NB4 (cell line): ENCODE data around the gene NDUFB4.
A peak's percentile ranks its signal among the peaks of the same experiment; 100 is the strongest.
"Not testable (repeated sequence)": the region's sequence is repeated elsewhere in the genome, so short reads cannot be mapped to it uniquely, and the experiment has no call there.

Source experiments
- DNase-seq: peaks from one replicate; pipeline ENCODE4 v3.0.0; 2010; ENCODE audit warnings: low read depth
- H3K4me3 ChIP-seq: one replicate; pipeline ENCODE4 v1.5.1; 2011; ENCODE audit warnings: mild to moderate bottlenecking, low read depth, low read length, moderate library complexity
- MYC ChIP-seq: IDR thresholded peaks from 2 replicates; pipeline ENCODE4 v1.6.1; 2011; ENCODE audit warnings: low read depth, low read length
- POLR2A ChIP-seq: IDR thresholded peaks from 2 replicates; pipeline ENCODE4 v1.6.1; 2011; ENCODE audit warnings: mild to moderate bottlenecking; ENCODE audit not compliant: insufficient read length; ENCODE audit errors: extremely low read depth
- TF ChIP-seq, protein P1 (sequence below): IDR thresholded peaks from one replicate; pipeline ENCODE4 v1.5.1; 2012; ENCODE audit warnings: low read depth, low read length
- TF ChIP-seq, protein P2 (sequence below): IDR thresholded peaks from 2 replicates; pipeline ENCODE4 v1.6.1; 2011; ENCODE audit warnings: low read depth, low read length

The NDUFB4 gene

DNA sequence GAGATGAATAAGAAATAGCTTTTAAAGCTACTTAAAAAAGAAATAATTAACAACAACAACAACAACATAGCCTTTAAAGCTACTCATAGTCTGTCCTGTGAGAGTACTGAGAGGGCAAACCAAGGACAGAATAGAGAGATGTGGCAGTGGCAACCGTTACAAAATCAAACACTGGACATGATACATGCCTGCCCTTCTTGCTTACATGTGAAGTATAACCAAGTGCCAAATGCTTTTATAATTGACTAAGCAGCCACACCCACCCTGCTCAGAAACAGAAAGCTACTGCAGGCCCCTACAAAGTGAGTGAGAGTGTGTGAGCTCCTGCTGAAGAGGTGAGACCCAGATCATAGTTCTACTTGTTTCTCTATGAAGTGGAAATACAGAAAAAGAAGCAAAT is 38.4 kb downstream of the NDUFB4 start:
- TF ChIP-seq, protein P1, sequence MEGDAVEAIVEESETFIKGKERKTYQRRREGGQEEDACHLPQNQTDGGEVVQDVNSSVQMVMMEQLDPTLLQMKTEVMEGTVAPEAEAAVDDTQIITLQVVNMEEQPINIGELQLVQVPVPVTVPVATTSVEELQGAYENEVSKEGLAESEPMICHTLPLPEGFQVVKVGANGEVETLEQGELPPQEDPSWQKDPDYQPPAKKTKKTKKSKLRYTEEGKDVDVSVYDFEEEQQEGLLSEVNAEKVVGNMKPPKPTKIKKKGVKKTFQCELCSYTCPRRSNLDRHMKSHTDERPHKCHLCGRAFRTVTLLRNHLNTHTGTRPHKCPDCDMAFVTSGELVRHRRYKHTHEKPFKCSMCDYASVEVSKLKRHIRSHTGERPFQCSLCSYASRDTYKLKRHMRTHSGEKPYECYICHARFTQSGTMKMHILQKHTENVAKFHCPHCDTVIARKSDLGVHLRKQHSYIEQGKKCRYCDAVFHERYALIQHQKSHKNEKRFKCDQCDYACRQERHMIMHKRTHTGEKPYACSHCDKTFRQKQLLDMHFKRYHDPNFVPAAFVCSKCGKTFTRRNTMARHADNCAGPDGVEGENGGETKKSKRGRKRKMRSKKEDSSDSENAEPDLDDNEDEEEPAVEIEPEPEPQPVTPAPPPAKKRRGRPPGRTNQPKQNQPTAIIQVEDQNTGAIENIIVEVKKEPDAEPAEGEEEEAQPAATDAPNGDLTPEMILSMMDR, result no peak
- TF ChIP-seq POLR2A (no peak), MYC (no peak)
- TF ChIP-seq, protein P2, sequence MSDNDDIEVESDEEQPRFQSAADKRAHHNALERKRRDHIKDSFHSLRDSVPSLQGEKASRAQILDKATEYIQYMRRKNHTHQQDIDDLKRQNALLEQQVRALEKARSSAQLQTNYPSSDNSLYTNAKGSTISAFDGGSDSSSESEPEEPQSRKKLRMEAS, result no peak
- no peak overlapping the region for H3K4me3 ChIP-seq
- DNase-seq, result no peak

DNA sequence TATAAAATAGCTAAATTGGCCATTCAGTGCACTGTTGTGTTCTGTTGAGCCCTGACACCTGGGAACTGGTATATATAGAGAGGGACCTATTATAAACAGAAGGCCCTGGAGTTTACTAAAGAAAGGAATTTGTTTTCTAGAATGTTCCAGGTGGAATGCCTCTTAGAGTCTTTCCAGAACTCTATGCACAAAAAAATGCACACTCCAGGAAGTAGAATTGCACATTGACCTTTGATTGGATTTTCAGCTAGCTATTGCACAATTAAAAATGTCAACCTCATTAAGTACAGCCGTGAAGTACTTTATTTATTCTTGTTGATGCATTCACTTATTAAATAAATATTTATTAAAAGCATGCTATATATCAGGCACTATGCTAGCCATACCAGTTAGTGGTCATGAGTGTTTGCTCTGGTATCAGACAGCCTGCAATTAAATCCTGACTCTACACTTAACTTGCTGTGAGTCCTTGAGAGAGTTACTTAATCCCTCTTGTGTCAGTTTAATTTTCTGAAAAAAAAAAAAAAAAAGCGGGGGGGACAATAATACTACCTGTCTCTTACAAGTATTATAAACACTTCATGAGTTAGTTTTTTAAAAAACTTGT is 40.8 kb downstream of the NDUFB4 start:
- TF ChIP-seq POLR2A (no peak), MYC (no peak)
- TF ChIP-seq, protein P2, result no peak
- TF ChIP-seq, protein P1, result no peak
- DNase-seq, result no peak
- H3K4me3 ChIP-seq, result no peak overlapping the region

DNA sequence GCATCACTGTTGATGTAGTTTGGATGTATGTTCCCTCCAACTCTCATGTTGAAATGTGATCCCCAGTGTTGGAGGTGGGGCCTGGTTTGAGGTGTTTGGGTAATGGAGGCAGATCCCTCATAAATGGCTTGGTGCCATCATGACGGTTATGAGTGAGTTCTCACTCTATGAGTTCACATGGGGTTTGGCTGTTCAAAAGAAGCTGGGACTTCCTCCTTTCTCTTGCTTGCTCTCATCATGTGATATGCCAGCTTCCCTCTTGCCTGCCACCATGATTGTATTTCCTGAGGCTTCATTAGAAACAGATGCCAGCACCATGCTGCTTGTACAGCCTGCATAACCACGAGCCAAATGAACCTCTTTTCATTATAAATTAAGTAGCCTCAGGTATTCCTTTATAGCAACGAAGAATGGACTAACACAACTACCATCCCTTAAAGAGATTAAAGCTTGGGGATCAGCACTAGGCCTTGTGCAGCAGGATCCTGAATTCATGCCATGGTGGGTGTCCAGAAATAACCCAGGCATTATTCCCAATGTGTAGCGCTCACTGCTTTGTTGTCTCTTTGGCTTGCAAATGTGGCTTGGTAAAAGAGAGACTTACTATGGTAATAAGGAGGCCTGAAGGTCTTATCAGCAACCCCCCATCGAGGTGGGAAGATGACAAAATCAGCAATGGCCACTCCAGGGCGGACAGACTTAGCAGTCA is 41.9 kb downstream of the NDUFB4 start:
- TF ChIP-seq, protein P2, result no peak
- TF ChIP-seq, protein P1, result no peak
- no peak for TF ChIP-seq MYC
- TF ChIP-seq POLR2A, result no peak
- DNase-seq, result peak; percentile 27
- no peak overlapping the region for H3K4me3 ChIP-seq

DNA sequence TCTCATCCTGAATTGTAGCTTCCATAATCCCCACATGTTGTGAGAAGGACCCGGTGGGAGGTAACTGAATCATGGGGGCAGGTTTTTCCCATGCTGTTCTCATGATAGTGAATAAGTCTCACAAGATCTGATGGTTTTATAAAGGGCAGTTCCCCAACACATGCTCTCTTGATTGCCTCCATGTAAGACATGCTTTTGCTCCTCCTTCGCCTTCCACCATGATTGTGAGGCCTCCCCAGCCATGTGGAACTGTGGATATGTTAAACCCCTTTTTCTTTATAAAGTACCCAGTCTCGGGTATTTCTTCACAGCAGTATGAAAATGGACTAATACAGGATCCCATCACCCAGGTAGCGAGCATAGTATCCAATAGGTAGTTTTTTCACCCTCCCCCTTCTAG is 42.7 kb downstream of the NDUFB4 start:
- not testable (repeated sequence) for H3K4me3 ChIP-seq, DNase-seq

DNA sequence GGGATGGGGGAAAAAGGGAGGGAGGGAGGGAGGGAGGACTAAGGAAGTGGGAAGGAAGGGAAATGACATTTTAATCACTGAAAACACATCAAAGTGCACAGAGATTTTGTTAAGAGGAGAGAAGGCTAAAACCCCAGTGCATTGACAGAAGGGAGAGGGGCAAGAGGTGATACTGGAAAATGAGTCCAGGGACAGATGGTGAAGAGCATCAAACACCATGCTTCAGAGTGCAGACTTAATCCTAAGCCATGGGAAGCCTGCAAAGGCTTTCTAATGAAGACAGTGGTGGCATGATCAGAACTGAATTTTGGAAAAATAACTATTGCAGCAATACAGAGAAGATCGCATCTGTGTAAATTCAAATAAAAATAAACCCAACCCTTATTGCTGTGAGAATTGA is 44.1 kb downstream of the NDUFB4 start:
- no peak overlapping the region for H3K4me3 ChIP-seq
- no peak for DNase-seq
- no peak for TF ChIP-seq MYC

DNA sequence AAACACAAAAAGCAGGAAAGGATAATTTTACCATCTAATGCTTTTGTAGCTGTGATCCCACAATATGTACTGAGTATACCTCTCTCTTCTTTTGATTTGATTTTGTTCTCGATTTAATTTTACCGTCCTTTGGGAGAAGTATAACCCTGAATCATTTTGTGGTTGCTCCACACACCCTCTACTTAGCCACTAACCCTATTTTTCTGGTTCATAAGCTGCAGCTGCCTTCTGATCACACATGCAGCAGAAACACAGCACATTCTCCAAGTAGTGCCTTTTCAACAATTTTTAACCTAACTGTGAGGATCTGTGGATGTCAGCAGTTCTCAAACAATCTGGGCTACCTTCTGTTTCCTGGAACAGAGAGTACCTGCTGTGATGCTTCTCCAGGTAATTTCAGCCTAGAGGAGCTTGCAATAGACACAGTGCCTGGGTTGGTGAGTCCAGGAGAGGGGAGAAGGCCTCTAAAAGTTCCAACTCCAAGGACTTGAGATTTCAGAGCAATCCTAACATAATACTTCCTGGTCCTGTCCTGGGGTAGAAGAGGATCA is 45.6 kb downstream of the NDUFB4 start:
- H3K4me3 ChIP-seq, result no peak overlapping the region
- peak; percentile 50 for DNase-seq
- no peak for TF ChIP-seq POLR2A
- TF ChIP-seq MYC, result no peak
- TF ChIP-seq, protein P2, result no peak
- TF ChIP-seq, protein P1, result no peak
